A549 (cell line): ENCODE results near the gene MAML2. TPM values are rescaled to one million over a fixed set of nuclear protein-coding genes. Genes with fewer than 3 reads are reported as not detected.

Source experiments
- ATAC-seq, 2 experiments: fragments of 200-7000 bp in 1 of 2; fragments of >200 bp in 1 of 2; cut with Nextera tagmentation in 1 of 2; cut with Tn5 transposase in 1 of 2; 3 replicates each; pipeline versions ENCODE4 v1.8.0 to v1.9.1; 2018 to 2020; ENCODE audit warnings: mild to moderate bottlenecking in 1 of 2, moderate library complexity in 1 of 2
- CTCF ChIA-PET: fragments of 300-600 bp; sonication (Branson Sonifier 250); formaldehyde crosslinking; extraction: SDS; loops from one replicate; lab custom pipeline; 2021; ENCODE audit warnings: antibody characterized with exemption, inconsistent platforms; lab: Yijun Ruan, JAX
- POLR2A ChIA-PET: fragments of 350-600 bp; formaldehyde crosslinking; extraction: SDS; loops from one replicate; lab custom pipeline; 2021; ENCODE audit warnings: antibody characterized with exemption, inconsistent platforms; lab: Yijun Ruan, JAX
- DNase-seq, 2 experiments: peaks; one replicate each; pipeline versions ENCODE4 v3.0.0 to v3.0.0-alpha.2; 2011 to 2016; ENCODE audit warnings: low read depth in 1 of 2, low spot score in 1 of 2
- FAIRE-seq: peaks from 2 replicates; lab custom pipeline; 2011; peaks lifted over from hg19 to GRCh38; lab: Jason Lieb, UNC
- H3K27ac ChIP-seq, 2 experiments: fragments of >200 bp; sonication (Bioruptor Twin); formaldehyde crosslinking; 3 replicates each; pipeline ENCODE4 v1.5.1; 2016 to 2017
- H3K4me1 ChIP-seq: fragments of >200 bp; sonication (Bioruptor Twin); formaldehyde crosslinking; 3 replicates; pipeline ENCODE4 v1.6.1; 2016
- H3K4me2 ChIP-seq: fragments of >200 bp; sonication (Bioruptor Twin); formaldehyde crosslinking; 3 replicates; pipeline ENCODE4 v1.6.1; 2016
- H3K4me3 ChIP-seq: fragments of >200 bp; sonication (Bioruptor Twin); formaldehyde crosslinking; 3 replicates; pipeline ENCODE4 v1.5.1; 2016
- H3K9me3 ChIP-seq: fragments of >200 bp; sonication (Bioruptor Twin); formaldehyde crosslinking; 3 replicates; pipeline ENCODE4 v1.6.1; 2016
- BHLHE40 ChIP-seq: IDR thresholded peaks from 2 replicates; pipeline ENCODE4 v1.6.1; 2012; ENCODE audit warnings: low read depth, low read length, inconsistent platforms
- CEBPB ChIP-seq, 2 experiments: fragments of >200 bp in 1 of 2; sonication (Bioruptor Twin) in 1 of 2; formaldehyde crosslinking in 1 of 2; IDR thresholded peaks; 2 replicates each; pipeline ENCODE4 v1.6.1; 2012 to 2016
- ELK1 ChIP-seq: fragments of 150-350 bp; IDR thresholded peaks from 2 replicates; pipeline ENCODE4 v1.6.1; 2014; ENCODE audit warnings: low read depth, mild to moderate bottlenecking, low read length
- EP300 ChIP-seq, 2 experiments: fragments of >200 bp; sonication (Bioruptor Twin); formaldehyde crosslinking; IDR thresholded peaks; 2 replicates in 1 of 2; 3 replicates in 1 of 2; pipeline ENCODE4 v1.6.1; 2016 to 2017
- FOSB ChIP-seq: fragments of 250-450 bp; sonication (Bioruptor Pico); IDR thresholded peaks from 2 replicates; pipeline ENCODE4 v1.5.0; 2020; ENCODE audit warnings: mild to moderate bottlenecking, moderate library complexity
- FOSL2 ChIP-seq, 2 experiments: fragments of 450-650 bp in 1 of 2; fragments of >200 bp in 1 of 2; sonication (Bioruptor Twin) in 1 of 2; formaldehyde crosslinking; IDR thresholded peaks; 2 replicates each; pipeline versions ENCODE4 v1.5.0 to v1.6.1; 2016 to 2020; ENCODE audit warnings: mild to moderate bottlenecking in 1 of 2, moderate library complexity in 1 of 2
- FOXS1 ChIP-seq: fragments of 250-450 bp; sonication (Bioruptor Pico); IDR thresholded peaks from 2 replicates; pipeline ENCODE4 v1.5.0; 2020; ENCODE audit warnings: mild to moderate bottlenecking, moderate library complexity
- GATA3 ChIP-seq: IDR thresholded peaks from 2 replicates; pipeline ENCODE4 v1.6.1; 2012; ENCODE audit warnings: borderline replicate concordance
- HDAC2 ChIP-seq: fragments of 200-600 bp; sonication (generic); IDR thresholded peaks from 2 replicates; pipeline ENCODE4 v1.6.1; 2016
- HMGXB4 ChIP-seq: fragments of 250-450 bp; sonication (Bioruptor Pico); IDR thresholded peaks from 2 replicates; pipeline ENCODE4 v1.5.0; 2021; ENCODE audit warnings: mild to moderate bottlenecking, moderate library complexity, borderline replicate concordance
- HOXB5 ChIP-seq: fragments of 250-450 bp; sonication (Bioruptor Pico); IDR thresholded peaks from 2 replicates; pipeline ENCODE4 v1.5.0; 2020; ENCODE audit warnings: mild to moderate bottlenecking, moderate library complexity
- JUN ChIP-seq, 2 experiments: fragments of >200 bp; sonication (Bioruptor Twin); formaldehyde crosslinking; IDR thresholded peaks; 2 replicates in 1 of 2; 3 replicates in 1 of 2; pipeline ENCODE4 v1.6.1; 2016 to 2017
- KDM1A ChIP-seq: fragments of 200-600 bp; sonication (generic); IDR thresholded peaks from 2 replicates; pipeline ENCODE4 v1.6.1; 2016; ENCODE audit warnings: low read depth, mild to moderate bottlenecking
- MAX ChIP-seq: IDR thresholded peaks from 2 replicates; pipeline ENCODE4 v1.6.1; 2012
- NPAS2 ChIP-seq: fragments of 250-450 bp; sonication (Bioruptor Pico); IDR thresholded peaks from 2 replicates; pipeline ENCODE4 v1.8.0; 2022; ENCODE audit warnings: mild to moderate bottlenecking, moderate library complexity, borderline replicate concordance
- NR3C1 ChIP-seq: fragments of >200 bp; sonication (Bioruptor Twin); formaldehyde crosslinking; IDR thresholded peaks from 3 replicates; pipeline ENCODE4 v1.6.1; 2017
- RARB ChIP-seq: fragments of 250-450 bp; sonication (Bioruptor Pico); IDR thresholded peaks from 2 replicates; pipeline ENCODE4 v1.8.0; 2021; ENCODE audit warnings: mild to moderate bottlenecking, moderate library complexity
- RFX5 ChIP-seq: fragments of 450-650 bp; IDR thresholded peaks from 2 replicates; pipeline ENCODE4 v1.7.1; 2014; ENCODE audit warnings: antibody characterized with exemption, mild to moderate bottlenecking, moderate library complexity
- RNF2 ChIP-seq: fragments of 200-600 bp; sonication (generic); IDR thresholded peaks from 2 replicates; pipeline ENCODE4 v1.6.1; 2016; ENCODE audit warnings: low read depth, mild to moderate bottlenecking, antibody characterized with exemption, moderate library complexity, borderline replicate concordance
- USF2 ChIP-seq: fragments of 450-650 bp; IDR thresholded peaks from 2 replicates; pipeline ENCODE4 v1.6.1; 2014; ENCODE audit warnings: antibody characterized with exemption
- ZFP36 ChIP-seq: fragments of 450-650 bp; IDR thresholded peaks from 2 replicates; pipeline ENCODE4 v1.6.1; 2014; ENCODE audit warnings: borderline replicate concordance; ENCODE audit not compliant: partially characterized antibody
- WGBS: methylation state at CpG from one replicate; pipeline ENCODE4 v1.1.6; 2017; ENCODE audit errors: missing lambda C conversion rate; 5-methylcytosine and 5-hydroxymethylcytosine counted together
- polyA plus RNA-seq, 4 experiments: library from polyadenylated mRNA; depleted of rRNA in 3 of 4; stranded (reverse); fragments of >200 nt; fragmentation: RNase III in 1 of 4; extraction: RNeasy Plus Mini Kit Qiagen cat#74134 plus additional on column Dnase treatment in 1 of 4; gene quantifications; 2 replicates in 3 of 4; 3 replicates in 1 of 4; pipeline ENCODE4 v1.2.3, GENCODE V29; 2011 to 2017

MAML2 gene
- polyA plus RNA-seq, 2 of the 4 experiments (the other 2 are of a cell fraction) = 1.5 to 2.5 TPM

GRCh38 chr11:96328395-96329010 lies 14.5 kb downstream of the MAML2 start (continued):
- TF ChIP-seq ELK1 (no peak), USF2 (no peak), ZFP36 (no peak), EP300 (IDR thresholded peaks at IDR 0.05) (no peak), JUN (IDR thresholded peaks at IDR 0.05) (no peak), FOSL2 (IDR thresholded peaks at IDR 0.05) (no peak), FOSL2 (CRISPR knock-in tag; IDR thresholded peaks at IDR 0.05) (no peak)

- FAIRE-seq (no peak), DNase-seq (no peak)
- H3K4me3 ChIP-seq = no peak overlapping the region
- no peak for TF ChIP-seq HMGXB4 (CRISPR knock-in tag)
- TF ChIP-seq GATA3 = no peak
- TF ChIP-seq EP300 (IDR thresholded peaks at IDR 0.05) = no peak
- TF ChIP-seq FOSB (CRISPR knock-in tag) = no peak
- TF ChIP-seq BHLHE40 = no peak
- TF ChIP-seq RARB (CRISPR knock-in tag) = no peak
- TF ChIP-seq NR3C1 = no peak
- TF ChIP-seq RNF2 = no peak
- TF ChIP-seq RFX5 = no peak
- TF ChIP-seq, all 56 proteins: peak for 0
- CTCF ChIA-PET = no interaction called here
- H3K4me1 ChIP-seq = peaks cover 42% of the 10 kb centered on the region
- H3K27ac ChIP-seq = no peak overlapping the region
- H3K9me3 ChIP-seq = no peaks in the 10 kb centered on the region
- POLR2A ChIA-PET = no interaction called here
- no peak for ATAC-seq
- WGBS = 87% methylated on average over 7 of the region's 7 CpGs
- H3K4me2 ChIP-seq = no peak overlapping the region
Measured at GRCh38 chr11:96326959-96327358, 16.0 kb downstream of the MAML2 start.

- Histone ChIP-seq H3K4me1 (peaks cover 37% of the 10 kb centered on the region), H3K9me3 (no peaks in the 10 kb centered on the region), H3K4me3 (no peak overlapping the region), H3K4me2 (peak overlapping the region; percentile 74), H3K27ac (peak overlapping the region; percentile 49 to 74)
- CTCF ChIA-PET = interaction anchor here (0.8 to 1.3 kb wide), 3 partner anchors 10 to 258 kb away, joined by 3 to 6 read pairs (median 5); partner anchors contain the start of gene MAML2
- ATAC-seq = peak in 1 of 2 experiments; percentile 86; a peak in 3 of 6 replicates
- POLR2A ChIA-PET = interaction anchor here (1.3 kb wide), 1 partner anchor 82 kb away, joined by 3 read pairs; no protein-coding TSS in a partner anchor
- no peak for FAIRE-seq
- 0% methylated on average over 1 of the region's 1 CpG for WGBS
- DNase-seq = no peak
- no peak for TF ChIP-seq FOXS1 (CRISPR knock-in tag)
- no peak for TF ChIP-seq NPAS2 (CRISPR knock-in tag)
- no peak for TF ChIP-seq HOXB5 (CRISPR knock-in tag)
- no peak for TF ChIP-seq HDAC2
- no peak for TF ChIP-seq FOSL2 (IDR thresholded peaks at IDR 0.05)
- peak; percentile 32; the same call in 1 of the 2 replicates for TF ChIP-seq FOSL2 (CRISPR knock-in tag; IDR thresholded peaks at IDR 0.05)
- TF ChIP-seq MAX = no peak
- TF ChIP-seq ELK1 = no peak
- TF ChIP-seq KDM1A = no peak
- TF ChIP-seq CEBPB (IDR thresholded peaks at IDR 0.05) = no peak
- TF ChIP-seq, all 56 proteins: peak for 1
Measured at GRCh38 chr11:96324912-96325311, 18.1 kb downstream of the MAML2 start.
